IMR-90 (cell line): Measurements from ENCODE around the gene SEBOX. TPM values are rescaled to one million over a fixed set of nuclear protein-coding genes. Genes with fewer than 3 reads are reported as not detected.

ENCODE experiments used
- ATAC-seq: fragments of 200-7000 bp; cut with Tn5 transposase; 2 replicates; pipeline ENCODE4 v1.9.1; 2020; ENCODE audit warnings: low read depth, mild to moderate bottlenecking, moderate library complexity
- BruUV-seq: library from RNA; stranded (reverse); fragments of 400-500 nt; replicated peaks from 2 replicates; lab custom pipeline; 2021; lab: Mats Ljungman, UMichigan
- CTCF ChIA-PET: fragments of 300-600 bp; formaldehyde crosslinking; extraction: SDS; loops from one replicate; lab custom pipeline; 2021; ENCODE audit warnings: antibody characterized with exemption; lab: Yijun Ruan, JAX
- POLR2A ChIA-PET: fragments of 300-600 bp; sonication (Branson Sonifier 250); formaldehyde crosslinking; loops from one replicate; lab custom pipeline; 2022; ENCODE audit warnings: antibody characterized with exemption; ENCODE audit not compliant: unreplicated experiment; lab: Charles Lee
- DNase-seq: peaks from one replicate; pipeline ENCODE4 v3.0.0; 2013
- H2AFZ ChIP-seq: replicated peaks from 2 replicates; pipeline ENCODE3; 2013; ENCODE audit warnings: low read length, mild to moderate bottlenecking; ENCODE audit not compliant: poor library complexity
- H2AK5ac ChIP-seq: 2 replicates; pipeline ENCODE4 v1.6.1; 2013; ENCODE audit warnings: low read depth, low read length, inconsistent platforms
- H2AK9ac ChIP-seq: replicated peaks from 2 replicates; pipeline ENCODE3; 2013; ENCODE audit warnings: mild to moderate bottlenecking, low read depth, low read length, moderate library complexity; ENCODE audit not compliant: poor library complexity
- H2BK120ac ChIP-seq: 2 replicates; pipeline ENCODE4 v1.6.1; 2013; ENCODE audit warnings: low read depth, low read length, inconsistent platforms
- H2BK15ac ChIP-seq: 3 replicates; pipeline ENCODE4 v1.6.1; 2013; ENCODE audit warnings: low read depth, low read length, inconsistent platforms
- H2BK20ac ChIP-seq: 2 replicates; pipeline ENCODE4 v1.6.1; 2013; ENCODE audit warnings: low read depth, mild to moderate bottlenecking, inconsistent platforms, low read length, moderate library complexity
- H2BK5ac ChIP-seq: 2 replicates; pipeline ENCODE4 v1.6.1; 2013; ENCODE audit warnings: mild to moderate bottlenecking, low read depth, low read length, inconsistent platforms; ENCODE audit not compliant: poor library complexity, severe bottlenecking
- H3K14ac ChIP-seq: replicated peaks from 2 replicates; pipeline ENCODE4 v1.6.1; 2013; ENCODE audit warnings: low read depth, low read length, inconsistent platforms
- H3K18ac ChIP-seq: 2 replicates; pipeline ENCODE4 v1.6.1; 2013; ENCODE audit warnings: low read depth, low read length, control low read depth
- H3K23ac ChIP-seq: 2 replicates; pipeline ENCODE4 v1.6.1; 2013; ENCODE audit warnings: low read depth, low read length, inconsistent platforms
- H3K27ac ChIP-seq: 2 replicates; pipeline ENCODE4 v1.5.1; 2013; ENCODE audit warnings: mild to moderate bottlenecking, control low read depth, low read length; ENCODE audit not compliant: insufficient read depth
- H3K27me3 ChIP-seq: 2 replicates; pipeline ENCODE4 v1.6.1; 2013; ENCODE audit warnings: low read length; ENCODE audit not compliant: control insufficient read depth, insufficient read depth
- H3K36me3 ChIP-seq: 2 replicates; pipeline ENCODE4 v1.6.1; 2013; ENCODE audit warnings: low read length, mixed read lengths; ENCODE audit not compliant: control insufficient read depth, insufficient read depth
- H3K4ac ChIP-seq: 2 replicates; pipeline ENCODE4 v1.6.1; 2013; ENCODE audit warnings: low read depth, low read length, inconsistent platforms
- H3K4me1 ChIP-seq: 2 replicates; pipeline ENCODE4 v1.6.1; 2013; ENCODE audit warnings: low read length, mixed read lengths; ENCODE audit not compliant: control insufficient read depth, insufficient read depth
- H3K4me2 ChIP-seq: 2 replicates; pipeline ENCODE4 v1.6.1; 2013; ENCODE audit warnings: low read depth, mild to moderate bottlenecking, control low read depth, low read length, moderate library complexity
- H3K4me3 ChIP-seq: 2 replicates; pipeline ENCODE4 v1.5.1; 2013; ENCODE audit warnings: low read depth, mild to moderate bottlenecking, control low read depth, low read length, moderate library complexity; ENCODE audit not compliant: insufficient read depth
- H3K56ac ChIP-seq: 2 replicates; pipeline ENCODE4 v1.6.1; 2013; ENCODE audit warnings: low read length, inconsistent platforms; ENCODE audit not compliant: insufficient read depth; ENCODE audit errors: extremely low read depth
- H3K79me1 ChIP-seq, 2 experiments: 2 replicates each; pipeline ENCODE4 v1.6.1; 2013; ENCODE audit warnings: low read length in 2 of 2, inconsistent platforms in 1 of 2, low read depth in 1 of 2
- H3K9ac ChIP-seq: 2 replicates; pipeline ENCODE4 v1.6.1; 2013; ENCODE audit warnings: low read depth, low read length, control low read depth
- H3K9me1 ChIP-seq: 2 replicates; pipeline ENCODE4 v1.6.1; 2013; ENCODE audit warnings: low read length, inconsistent platforms; ENCODE audit not compliant: insufficient read depth
- H3K9me3 ChIP-seq: 2 replicates; pipeline ENCODE4 v1.6.1; 2013; ENCODE audit warnings: low read length; ENCODE audit not compliant: control insufficient read depth, insufficient read depth
- H4K20me1 ChIP-seq: 2 replicates; pipeline ENCODE4 v1.6.1; 2013; ENCODE audit warnings: low read length, inconsistent platforms; ENCODE audit not compliant: insufficient read depth
- H4K5ac ChIP-seq: 2 replicates; pipeline ENCODE4 v1.6.1; 2013; ENCODE audit warnings: mild to moderate bottlenecking, low read depth, low read length, control low read depth
- H4K8ac ChIP-seq, 2 experiments: 2 replicates each; pipeline ENCODE4 v1.6.1; 2013; ENCODE audit warnings: low read depth in 2 of 2, low read length in 2 of 2, control low read depth in 1 of 2, inconsistent platforms in 1 of 2
- H4K91ac ChIP-seq: 2 replicates; pipeline ENCODE4 v1.6.1; 2013; ENCODE audit warnings: low read depth, low read length, inconsistent platforms; ENCODE audit not compliant: insufficient read depth
- CEBPB ChIP-seq: IDR thresholded peaks from 2 replicates; pipeline ENCODE4 v1.6.1; 2012; ENCODE audit warnings: low read depth, low read length, improper control_type of control experiment
- CHD1 ChIP-seq: IDR thresholded peaks from 2 replicates; pipeline ENCODE4 v1.6.1; 2012; ENCODE audit warnings: low read depth, low read length, improper control_type of control experiment
- MAFK ChIP-seq: IDR thresholded peaks from 2 replicates; pipeline ENCODE4 v1.6.1; 2012; ENCODE audit warnings: low read depth, low read length, improper control_type of control experiment
- MAZ ChIP-seq: IDR thresholded peaks from 2 replicates; pipeline ENCODE4 v1.6.1; 2012; ENCODE audit warnings: low read depth, mild to moderate bottlenecking, low read length, improper control_type of control experiment, moderate library complexity, borderline replicate concordance
- MXI1 ChIP-seq: IDR thresholded peaks from 2 replicates; pipeline ENCODE4 v1.6.1; 2012; ENCODE audit warnings: low read depth, mild to moderate bottlenecking, low read length, moderate library complexity, borderline replicate concordance
- RAD21 ChIP-seq: IDR thresholded peaks from 2 replicates; pipeline ENCODE4 v1.6.1; 2012; ENCODE audit warnings: low read length, improper control_type of control experiment
- RCOR1 ChIP-seq: IDR thresholded peaks from 2 replicates; pipeline ENCODE4 v1.6.1; 2012; ENCODE audit warnings: mild to moderate bottlenecking, low read length, improper control_type of control experiment; ENCODE audit not compliant: insufficient replicate concordance
- RFX5 ChIP-seq: IDR thresholded peaks from 2 replicates; pipeline ENCODE4 v1.8.0; 2012; ENCODE audit warnings: low read depth, mild to moderate bottlenecking, low read length, moderate library complexity
- WGBS, 2 experiments: methylation state at CpG; one replicate each; pipeline versions ENCODE4 v1.1.5 to v1.1.7; 2013; ENCODE audit warnings: missing lambda C conversion rate in 2 of 2; ENCODE audit not compliant: insufficient read length in 1 of 2; ENCODE audit errors: extremely low coverage in 2 of 2; 5-methylcytosine and 5-hydroxymethylcytosine counted together
- dilution Hi-C: fragments of 300-500 bp; cut with HindIII; formaldehyde crosslinking; loops from one replicate; pipeline ENCODE4 v1.14.3; 2018; ENCODE audit warnings: low sequenced_read_pairs; ENCODE audit not compliant: unreplicated experiment
- in situ Hi-C: fragments of 300-500 bp; cut with MboI; formaldehyde crosslinking; loops from 3 replicates; pipeline ENCODE4 v1.14.3; 2019; ENCODE audit warnings: low sequenced_read_pairs, inconsistent platforms, mixed read lengths
- intact Hi-C: fragments of 100-400 bp; cut with micrococcal nuclease; formaldehyde crosslinking; loops from 2 replicates; pipeline ENCODE4 v1.10.0; 2022
- polyA plus RNA-seq, 3 experiments: library from polyadenylated mRNA; depleted of rRNA; stranded (reverse); fragments of >200 nt; gene quantifications; 2 replicates each; pipeline ENCODE4 v1.2.3, GENCODE V29; 2012; ENCODE audit warnings: low replicate concordance in 1 of 3
- total RNA-seq: library from RNA; depleted of rRNA; stranded (reverse); fragments of >200 nt; gene quantifications from 2 replicates; pipeline ENCODE4 v1.2.3, GENCODE V29; 2012
- TF ChIP-seq, protein P1 (sequence below): fragments of 150-350 bp; IDR thresholded peaks from 2 replicates; pipeline ENCODE4 v1.6.1; 2017; ENCODE audit warnings: mild to moderate bottlenecking, antibody characterized with exemption, low read length, low read depth

SEBOX gene
- total and polyA plus RNA-seq, 2 of the 4 experiments (the other 2 are of a cell fraction) = not detected

DNA sequence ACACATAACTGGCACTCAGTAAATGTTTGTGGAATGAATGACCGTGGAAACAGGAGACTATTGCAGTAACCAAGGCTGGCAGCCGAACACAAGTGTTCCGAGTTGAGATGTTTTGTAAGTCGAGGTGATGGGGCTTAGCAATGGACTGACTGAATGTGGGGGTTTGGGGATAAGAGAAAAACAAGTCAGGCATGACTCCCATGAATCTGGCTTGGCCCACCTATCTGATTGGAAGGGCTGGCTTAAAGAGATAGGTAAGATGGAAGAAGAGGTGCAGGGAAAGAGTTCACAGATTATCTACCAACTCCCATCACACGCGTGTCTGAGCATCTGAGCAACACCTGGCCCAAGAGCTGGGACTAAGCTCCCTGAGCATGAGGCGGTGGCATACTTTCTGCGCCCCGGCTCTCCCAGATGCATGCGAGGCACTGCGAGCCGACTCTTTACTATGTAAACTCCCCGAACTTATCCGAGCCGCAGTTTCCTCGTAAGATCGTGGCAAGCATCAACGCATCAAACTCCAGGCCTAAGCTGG lies 30.3 kb downstream of the SEBOX start (continued):
- TF ChIP-seq MAFK = no peak

DNA sequence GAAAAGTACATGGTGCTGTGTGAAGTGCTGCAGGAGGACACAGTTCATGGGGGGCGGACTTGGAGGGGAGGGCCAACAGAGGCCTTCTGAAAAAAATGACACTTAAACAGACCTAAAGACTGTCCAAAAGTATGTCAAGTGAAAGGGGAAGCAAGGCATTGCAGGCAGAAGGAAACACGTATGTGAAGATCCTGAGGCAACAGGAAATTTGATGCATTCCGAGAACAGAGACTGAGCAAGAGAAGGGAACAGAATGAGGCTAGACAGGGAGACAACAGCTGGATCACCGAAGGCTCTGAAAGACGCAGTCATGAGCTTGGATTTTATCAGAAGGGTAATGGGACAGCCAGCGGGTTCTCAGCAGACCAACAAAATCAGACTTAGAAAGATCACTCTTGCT lies 30.8 kb downstream of the SEBOX start:
- Histone ChIP-seq H4K91ac (no peak overlapping the region), H4K20me1 (peaks cover 41% of the 10 kb centered on the region; the same call in 1 of the 2 replicates), H2AK9ac (peak overlapping the region; percentile 92), H2AK5ac (peak overlapping the region; percentile 40; the same call in 1 of the 2 replicates), H3K4me2 (peak overlapping the region; percentile 92), H3K4me1 (peaks cover 13% of the 10 kb centered on the region), H3K9me3 (no peaks in the 10 kb centered on the region), H3K14ac (peak overlapping the region; percentile 90), H3K27me3 (no peaks in the 10 kb centered on the region), H2AFZ (no peak overlapping the region), H3K56ac (no peak overlapping the region), H4K8ac (peak overlapping the region in 1 of 2 experiments; percentile 62; a peak in 2 of 4 replicates), H2BK120ac (no peak overlapping the region), H2BK15ac (no peak overlapping the region), H3K9ac (peak overlapping the region; percentile 82), H3K23ac (peak overlapping the region; percentile 74; the same call in 1 of the 2 replicates), H3K27ac (peak overlapping the region; percentile 60; the same call in 1 of the 2 replicates), H2BK20ac (no peak overlapping the region), H4K5ac (no peak overlapping the region), H3K9me1 (peaks cover 12% of the 10 kb centered on the region), H3K18ac (no peak overlapping the region), H3K79me1 (peaks cover 35 to 82% of the 10 kb centered on the region in 2 experiments), H2BK5ac (no peak overlapping the region), H3K4ac (peak overlapping the region; percentile 44), H3K36me3 (peaks cover 21% of the 10 kb centered on the region), H3K4me3 (peak overlapping the region; percentile 59)
- intact Hi-C loops = loop anchor here (5.0 to 10.0 kb wide), 2 partner anchors 82 to 289 kb away; partner anchors contain the start of gene NLK
- DNase-seq = peak; percentile 19
- no peak for TF ChIP-seq RFX5
- TF ChIP-seq RAD21 = no peak
- TF ChIP-seq, protein P1, sequence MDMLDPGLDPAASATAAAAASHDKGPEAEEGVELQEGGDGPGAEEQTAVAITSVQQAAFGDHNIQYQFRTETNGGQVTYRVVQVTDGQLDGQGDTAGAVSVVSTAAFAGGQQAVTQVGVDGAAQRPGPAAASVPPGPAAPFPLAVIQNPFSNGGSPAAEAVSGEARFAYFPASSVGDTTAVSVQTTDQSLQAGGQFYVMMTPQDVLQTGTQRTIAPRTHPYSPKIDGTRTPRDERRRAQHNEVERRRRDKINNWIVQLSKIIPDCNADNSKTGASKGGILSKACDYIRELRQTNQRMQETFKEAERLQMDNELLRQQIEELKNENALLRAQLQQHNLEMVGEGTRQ = no peak
- no peak for TF ChIP-seq CEBPB
- no peak for TF ChIP-seq MXI1
- no peak for TF ChIP-seq CHD1
- TF ChIP-seq RCOR1 = no peak
- no peak for TF ChIP-seq MAZ
- WGBS, 2 experiments = 53% methylated on average over 5 of the region's 6 CpGs; no CpG with 5 or more reads in 1 of the 2 experiments
- no peak for ATAC-seq
- dilution Hi-C loops = no loop called here
- in situ Hi-C loops = loop anchor here (25.0 kb wide), 1 partner anchor 797 kb away; no protein-coding TSS in a partner anchor
- ChIA-PET CTCF (interaction anchor here (0.8 kb wide), 1 partner anchor 83 kb away, joined by 3 read pairs; no protein-coding TSS in a partner anchor), POLR2A (interaction anchor here (0.6 to 1.8 kb wide), 2 partner anchors 13 to 142 kb away, joined by 6 to 8 read pairs; no protein-coding TSS in a partner anchor)
- TSS peak; percentile 27 for BruUV-seq
